Camera-type eye (tissue), 1 donor: ENCODE data around the gene ABCA7. TPM values are rescaled to one million over a fixed set of nuclear protein-coding genes. Genes with fewer than 3 reads are reported as not detected.

ENCODE experiments used
- total RNA-seq: library from RNA; depleted of rRNA; stranded (reverse); fragments of >200 nt; gene quantifications from one replicate; pipeline ENCODE4 v1.2.3, GENCODE V29; 2014

The ABCA7 gene
- total RNA-seq, result 84.4 TPM

DNA sequence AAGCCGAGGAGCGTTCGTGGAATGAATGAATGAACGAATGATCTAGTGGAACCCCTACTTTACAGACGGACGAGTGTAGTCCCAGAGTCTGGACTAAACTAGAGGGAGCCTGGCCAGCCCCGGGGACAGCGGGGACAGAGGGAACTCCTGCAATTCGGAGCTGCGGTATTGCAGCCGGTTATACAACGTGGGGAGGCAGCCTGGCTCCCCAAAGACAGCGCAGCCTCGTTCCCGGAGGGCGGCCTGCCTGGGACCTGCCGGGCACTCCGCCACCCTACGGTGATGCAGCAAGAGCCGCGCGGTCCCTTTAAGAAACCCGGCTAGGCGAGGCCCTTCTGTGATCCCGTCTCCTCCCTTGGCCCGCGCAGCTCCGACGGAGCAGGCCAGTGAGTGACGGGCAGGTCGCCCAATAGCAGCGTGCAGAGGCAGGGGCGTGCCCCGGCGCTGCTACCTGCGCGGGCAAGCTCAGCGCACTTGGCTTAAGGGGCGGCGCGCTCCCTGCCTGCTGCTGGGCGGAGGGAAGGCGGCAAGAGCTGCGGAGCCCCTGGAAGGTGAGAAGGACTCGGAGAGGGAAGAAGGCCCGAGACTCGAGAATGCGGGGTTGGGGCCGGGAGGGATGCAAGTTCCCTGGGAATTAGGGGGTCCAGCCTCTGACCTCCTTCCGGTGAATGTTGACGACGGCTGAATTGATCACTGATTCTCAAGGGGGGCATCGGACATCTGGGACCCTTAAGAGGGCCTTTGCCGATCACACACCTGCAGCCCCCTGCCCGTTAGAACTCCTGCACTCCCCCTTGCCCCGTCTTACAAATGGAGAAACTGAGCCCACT, at the start of gene ABCA7:
ABCA7 (plus strand) TSS at position 462 of the 830 bp plus-strand sequence. CDS start 1,255 bp downstream, outside the sequence.

DNA sequence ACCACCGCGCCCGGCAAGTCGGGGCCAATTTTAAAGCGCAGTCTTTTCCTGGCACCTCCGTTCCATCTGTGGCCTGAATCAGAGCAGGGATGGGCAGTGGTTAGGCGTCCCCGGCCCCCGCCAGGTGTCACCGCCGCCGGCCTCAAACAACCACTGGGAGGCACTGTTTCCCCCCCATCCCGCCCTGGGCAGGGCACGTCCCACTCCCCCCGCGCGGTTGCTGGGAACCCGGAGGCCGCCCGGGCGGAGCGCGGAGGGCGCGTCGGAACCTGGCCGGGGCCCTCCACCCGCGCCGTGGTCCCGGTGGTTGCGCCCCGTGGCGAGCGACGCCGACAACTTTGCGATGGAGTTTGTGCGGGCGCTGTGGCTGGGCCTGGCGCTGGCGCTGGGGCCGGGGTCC, 39.8 kb upstream of the ABCA7 start, which contains the start of gene GRIN3B:
GRIN3B (plus strand) TSS at position 325 of the 400 bp plus-strand sequence; CDS start at position 344, 19 bp downstream.

DNA sequence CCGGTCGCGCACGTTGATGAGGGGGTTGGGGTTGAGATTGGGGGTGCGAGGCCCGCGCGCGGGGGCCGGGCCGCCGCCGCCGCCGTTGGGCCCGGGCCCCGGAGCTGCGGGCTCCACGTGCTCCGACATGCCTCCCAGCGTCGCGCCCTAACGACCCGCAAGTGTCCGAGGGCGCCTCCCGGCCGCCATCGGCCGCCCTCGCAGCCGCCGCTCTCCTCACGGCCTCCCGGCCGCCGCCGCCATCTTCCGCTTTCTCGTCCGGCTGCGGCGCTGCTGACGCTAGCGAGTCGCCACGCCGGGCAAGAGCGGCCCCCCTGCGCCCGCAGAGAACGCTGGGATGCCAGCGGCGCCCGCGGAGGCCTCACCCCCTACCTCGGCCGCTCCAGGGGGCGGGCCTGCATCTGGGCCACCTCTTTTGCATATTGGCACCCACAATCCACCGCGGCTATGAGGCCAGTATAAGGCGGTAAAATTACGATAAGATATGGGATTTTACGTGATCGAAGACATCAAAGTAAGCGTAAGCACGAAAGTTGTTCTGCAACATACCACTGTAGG, 19.0 kb upstream of the ABCA7 start, which contains the start of gene TMEM259:
TMEM259 (minus strand) TSS at position 256 of the 558 bp plus-strand sequence; CDS start at position 129, 127 bp downstream.

DNA sequence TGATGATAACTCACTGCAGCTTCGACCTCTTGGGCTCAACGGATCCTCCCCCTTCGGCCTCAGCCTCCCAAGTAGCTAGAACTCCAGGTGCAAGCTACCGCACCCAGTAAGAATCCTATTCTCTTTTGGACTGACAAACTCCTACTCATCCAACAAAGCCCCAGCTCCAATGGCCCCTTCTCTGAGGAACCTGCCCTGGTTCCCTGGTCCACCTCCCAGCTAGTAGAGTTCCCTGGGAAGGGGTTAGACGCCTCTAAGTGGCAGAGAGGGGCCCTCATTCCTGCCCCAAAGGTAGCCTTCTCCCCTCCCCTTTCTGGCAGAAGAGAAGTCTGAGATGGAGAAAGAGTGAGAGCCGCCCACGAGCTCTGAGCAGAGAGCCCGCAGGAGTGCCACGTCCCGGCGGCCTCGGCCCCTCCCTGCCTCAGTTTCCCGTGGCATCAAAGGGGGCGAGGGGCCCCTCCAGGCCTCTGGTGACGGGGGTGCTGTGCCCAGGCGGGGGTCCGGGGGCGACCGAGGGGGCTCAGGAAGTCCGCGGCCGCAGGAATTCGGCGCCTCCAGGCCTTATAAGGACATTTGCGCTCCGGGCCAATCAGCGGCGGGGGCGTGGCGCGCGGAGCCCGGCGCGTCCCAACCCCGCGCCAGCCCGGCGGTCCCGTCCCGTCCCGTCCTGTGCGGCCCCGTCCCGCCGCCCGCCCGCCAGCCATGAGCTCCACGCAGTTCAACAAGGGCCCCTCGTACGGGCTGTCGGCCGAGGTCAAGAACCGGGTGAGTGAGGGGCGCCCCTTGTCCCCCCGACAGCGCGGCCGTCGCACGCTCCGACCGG, 13.7 kb upstream of the ABCA7 start, which contains the start of gene CNN2:
CNN2 (plus strand) TSS at position 649 of the 823 bp plus-strand sequence; CDS start at position 703, 54 bp downstream.

GRCh38 chr19:1066748-1067340, 26.9 kb downstream of the ABCA7 start, which contains the start of gene ARHGAP45:
TSS of gene ARHGAP45 (plus strand) at chr19:1067167. CDS start at chr19:1067406, 239 bp downstream.

DNA sequence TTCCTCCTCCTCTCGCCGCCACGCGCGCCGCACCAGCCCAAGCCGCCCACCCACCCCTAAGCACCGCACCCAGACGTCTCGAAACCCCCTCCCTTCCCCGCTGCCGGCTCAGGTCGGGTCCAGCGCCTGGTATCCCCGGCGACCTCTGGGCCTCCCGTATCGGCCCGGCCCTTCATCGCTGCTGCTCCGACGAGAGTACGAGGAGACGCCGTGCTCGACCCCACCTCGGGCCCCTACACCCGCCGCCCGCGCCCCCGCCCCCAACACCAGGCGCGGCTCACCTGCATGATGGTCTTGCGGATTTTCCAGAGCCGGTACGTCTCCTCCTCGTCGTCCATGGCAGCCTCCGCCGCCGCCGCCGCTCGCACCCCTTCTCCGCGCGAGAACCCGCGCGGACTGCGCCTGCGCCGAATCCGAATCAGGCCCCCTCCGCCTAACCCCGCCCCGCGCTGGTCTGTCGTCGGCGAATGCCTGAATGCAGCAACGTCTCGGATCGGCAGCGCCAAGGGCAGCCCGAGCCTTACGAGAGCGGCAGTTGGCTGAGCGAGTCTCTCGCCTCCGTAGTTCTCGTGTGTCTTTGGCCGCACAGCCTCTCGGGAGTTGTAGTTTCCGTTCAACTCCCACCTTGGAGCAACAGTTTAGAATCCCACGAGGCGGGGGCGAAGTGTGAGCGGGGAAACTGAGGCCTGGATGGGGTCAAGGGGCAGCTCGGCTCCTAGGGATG, 55.2 kb downstream of the ABCA7 start, which contains the start of gene POLR2E:
POLR2E (minus strand) TSS at position 398 of the 724 bp plus-strand sequence; CDS start at position 338, 60 bp downstream.

DNA sequence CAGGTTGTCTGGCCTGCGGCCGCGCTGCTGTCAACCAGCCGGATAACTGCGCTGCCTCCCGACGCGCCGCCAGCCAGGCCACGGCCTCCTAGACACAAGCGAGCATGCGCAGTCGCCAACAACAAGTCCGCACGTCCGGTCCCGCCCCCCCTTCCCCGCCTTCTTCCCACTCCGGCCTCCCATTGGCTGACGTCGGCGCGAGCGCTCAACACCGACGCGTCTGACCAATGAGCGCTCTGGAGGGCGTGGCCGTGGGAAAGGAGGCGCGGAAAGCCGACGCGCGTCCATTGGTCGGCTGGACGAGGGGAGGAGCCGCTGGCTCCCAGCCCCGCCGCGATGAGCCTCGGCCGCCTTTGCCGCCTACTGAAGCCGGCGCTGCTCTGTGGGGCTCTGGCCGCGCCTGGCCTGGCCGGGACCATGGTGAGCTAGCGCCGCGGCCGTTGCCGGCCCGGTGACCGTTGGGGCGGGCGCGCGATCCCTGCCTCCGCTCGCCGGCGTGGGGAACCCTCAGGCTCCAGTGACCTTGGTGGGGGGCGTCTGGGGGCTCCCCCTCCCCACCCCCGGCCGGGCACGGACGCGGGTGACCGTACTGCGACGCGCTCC, 63.9 kb downstream of the ABCA7 start, which contains the start of gene GPX4:
GPX4 (plus strand) TSS at position 287 of the 603 bp plus-strand sequence; CDS start at position 337, 50 bp downstream.

Other genes with a start within 250 kb of the ABCA7 start
- 113 TPM for gene PTBP1, start 242.7 kb upstream of the ABCA7 start, total RNA-seq
- gene PLPPR3, start 218.2 kb upstream of the ABCA7 start, total RNA-seq, result 21.2 TPM
- 3.4 TPM for gene AZU1, start 212.3 kb upstream of the ABCA7 start, total RNA-seq
- gene PRTN3, start 199.1 kb upstream of the ABCA7 start, total RNA-seq, result 2.5 TPM
- 6.4 TPM for gene ELANE, start 187.8 kb upstream of the ABCA7 start, total RNA-seq
- 15.3 TPM for gene CFD, start 180.4 kb upstream of the ABCA7 start, total RNA-seq
- 70.6 TPM for gene MED16, start 146.9 kb upstream of the ABCA7 start, total RNA-seq
- gene RNU6-9, start 146.6 kb upstream of the ABCA7 start, total RNA-seq, result not detected
- gene R3HDM4, start 126.9 kb upstream of the ABCA7 start, total RNA-seq, result 34.8 TPM
- not detected for gene KISS1R, start 122.8 kb upstream of the ABCA7 start, total RNA-seq
- 12.7 TPM for gene ARID3A, start 114.1 kb upstream of the ABCA7 start, total RNA-seq
- 52.4 TPM for gene WDR18, start 55.8 kb upstream of the ABCA7 start, total RNA-seq
- gene GRIN3B, start 39.7 kb upstream of the ABCA7 start, total RNA-seq, result not detected
- 103 TPM for gene TMEM259, start 19.0 kb upstream of the ABCA7 start, total RNA-seq
- not detected for gene RNU6-2, start 18.6 kb upstream of the ABCA7 start, total RNA-seq
- 60.9 TPM for gene CNN2, start 13.5 kb upstream of the ABCA7 start, total RNA-seq
- 11.5 TPM for gene ARHGAP45, start 27.1 kb downstream of the ABCA7 start, total RNA-seq
- gene POLR2E, start 55.3 kb downstream of the ABCA7 start, total RNA-seq, result 101 TPM
- 157 TPM for gene GPX4, start 63.9 kb downstream of the ABCA7 start, total RNA-seq
- gene SBNO2, start 134.2 kb downstream of the ABCA7 start, total RNA-seq, result 17.3 TPM
- 58.2 TPM for gene STK11, start 165.7 kb downstream of the ABCA7 start, total RNA-seq
- 6.2 TPM for gene CBARP, start 197.9 kb downstream of the ABCA7 start, total RNA-seq
- gene ATP5F1D, start 201.6 kb downstream of the ABCA7 start, total RNA-seq, result 30.1 TPM
- 48.5 TPM for gene MIDN, start 208.5 kb downstream of the ABCA7 start, total RNA-seq
- gene CIRBP, start 229.2 kb downstream of the ABCA7 start, total RNA-seq, result 961 TPM
- gene FAM174C, start 235.4 kb downstream of the ABCA7 start, total RNA-seq, result 14.2 TPM
- gene EFNA2, start 245.8 kb downstream of the ABCA7 start, total RNA-seq, result 12.1 TPM